Endothelial cell of umbilical vein (primary cell): ENCODE measurements around the gene LUZP2.

Experiments used
- CTCF ChIP-seq, 2 donors: IDR thresholded peaks; 1 replicate in 1 of 2; 2 replicates in 1 of 2; pipeline ENCODE4 v1.5.1; 2011; ENCODE audit warnings: low read length in 2 of 2, mild to moderate bottlenecking in 2 of 2, moderate library complexity in 2 of 2, control low read depth in 1 of 2, inconsistent platforms in 1 of 2, low read depth in 1 of 2; ENCODE audit not compliant: insufficient read depth in 1 of 2; ENCODE audit errors: extremely low read depth in 1 of 2
- EZH2 ChIP-seq: IDR thresholded peaks from 2 replicates; pipeline ENCODE4 v1.6.1; 2012; ENCODE audit warnings: borderline replicate concordance, low read depth, mild to moderate bottlenecking, moderate library complexity, low read length, inconsistent platforms; ENCODE audit not compliant: severe bottlenecking
- POLR2A ChIP-seq: IDR thresholded peaks from 2 replicates; pipeline ENCODE4 v1.6.1; 2012; ENCODE audit warnings: low read depth, mild to moderate bottlenecking, control low read depth, low read length
- POLR2AphosphoS5 ChIP-seq: IDR thresholded peaks from 2 replicates; pipeline ENCODE4 v1.6.1; 2012; ENCODE audit warnings: low read depth, mild to moderate bottlenecking, control low read depth, low read length, moderate library complexity; ENCODE audit not compliant: insufficient read depth

- no peak for TF ChIP-seq EZH2
- no peak for TF ChIP-seq POLR2AphosphoS5
- TF ChIP-seq POLR2A: no peak
- no peak for TF ChIP-seq CTCF (IDR thresholded peaks at IDR 0.05; ENCODE audit: extremely low read depth in 1 of 2, insufficient read depth in 1 of 2, low read depth in 1 of 2, low read length in 2 of 2)
These were observed 622.6 kb downstream of the LUZP2 start for GRCh38 chr11:25119416-25119815.
